AG09319 (cell line): ENCODE results near the gene ZFYVE19.

Experiments
- DNase-seq: peaks from one replicate; pipeline ENCODE4 v3.0.0-alpha.2; 2010; ENCODE audit warnings: low read depth; ENCODE audit errors: extremely low read depth
- CTCF ChIP-seq: IDR thresholded peaks from 2 replicates; pipeline ENCODE4 v1.5.1; 2011; ENCODE audit warnings: low read depth, mild to moderate bottlenecking, inconsistent platforms, low read length, moderate library complexity

The ZFYVE19 gene

GRCh38 chr15:40766194-40766815 is 40.6 kb upstream of the ZFYVE19 start:
- TF ChIP-seq CTCF, result no peak
- no peak for DNase-seq

- DNase-seq, result no peak
- TF ChIP-seq CTCF, result no peak
These were observed 39.7 kb upstream of the ZFYVE19 start for GRCh38 chr15:40766906-40767837.

GRCh38 chr15:40767838-40768500 is 38.9 kb upstream of the ZFYVE19 start:
- no peak for TF ChIP-seq CTCF

GRCh38 chr15:40768521-40769273 is 38.2 kb upstream of the ZFYVE19 start:
- no peak for TF ChIP-seq CTCF
- DNase-seq, result no peak

More at GRCh38 chr15:40767838-40768500, 38.9 kb upstream of the ZFYVE19 start:
- no peak for DNase-seq

- DNase-seq, result no peak
- no peak for TF ChIP-seq CTCF
These were observed 37.4 kb upstream of the ZFYVE19 start, which contains the start of gene C15orf62 for GRCh38 chr15:40769274-40770146. Gene C15orf62 (plus strand): TSS chr15:40769980. CDS start chr15:40770496, 516 bp downstream.

GRCh38 chr15:40770147-40770721 is 36.7 kb upstream of the ZFYVE19 start:
- no peak for DNase-seq
- TF ChIP-seq CTCF, result no peak
